Suprapubic skin (tissue), 4 donors: ENCODE measurements around the gene MAP2. TPM values are rescaled to one million over a fixed set of nuclear protein-coding genes. Genes with fewer than 3 reads are reported as not detected.

ENCODE experiments used
- DNase-seq, 2 donors: peaks; one replicate each; pipeline ENCODE4 v3.0.0-alpha.2; 2019; ENCODE audit warnings: low spot score in 2 of 2
- H3K27ac ChIP-seq: fragments of 200-600 bp; sonication (generic); one replicate; pipeline ENCODE4 v1.5.1; 2019
- H3K27me3 ChIP-seq: fragments of 200-600 bp; sonication (generic); one replicate; pipeline ENCODE4 v1.5.1; 2019
- H3K36me3 ChIP-seq: fragments of 200-600 bp; sonication (generic); one replicate; pipeline ENCODE4 v1.5.1; 2019
- H3K4me1 ChIP-seq: fragments of 200-600 bp; sonication (generic); one replicate; pipeline ENCODE4 v1.5.1; 2019
- H3K4me3 ChIP-seq: fragments of 200-600 bp; sonication (generic); one replicate; pipeline ENCODE4 v1.5.1; 2019; ENCODE audit warnings: mild to moderate bottlenecking
- H3K9me3 ChIP-seq: fragments of 200-600 bp; sonication (generic); one replicate; pipeline ENCODE4 v1.5.1; 2019
- EP300 ChIP-seq: sonication (generic); formaldehyde crosslinking; IDR thresholded peaks from one replicate; pipeline ENCODE4 v1.6.1; 2017; ENCODE audit warnings: antibody characterized with exemption
- POLR2A ChIP-seq, 2 donors: fragments of 450-650 bp; IDR thresholded peaks; one replicate each; pipeline ENCODE4 v1.6.1; 2017; ENCODE audit warnings: antibody characterized with exemption in 2 of 2, mild to moderate bottlenecking in 2 of 2, moderate library complexity in 2 of 2
- POLR2AphosphoS5 ChIP-seq, 3 donors: sonication (generic); formaldehyde crosslinking; IDR thresholded peaks; one replicate each; pipeline ENCODE4 v1.6.1; 2017; ENCODE audit warnings: antibody characterized with exemption in 3 of 3
- WGBS: methylation state at CpG from one replicate; pipeline ENCODE4 v1.1.5; 2018; 5-methylcytosine and 5-hydroxymethylcytosine counted together
- total RNA-seq, 4 donors: library from RNA; depleted of rRNA; stranded (reverse); fragments of >200 nt; gene quantifications; one replicate each; pipeline ENCODE4 v1.1.0, GENCODE V29; 2016
- TF ChIP-seq, protein P1 (sequence below), 2 donors: fragments of 200-600 bp in 1 of 2; fragments of 450-650 bp in 1 of 2; sonication (generic) in 1 of 2; IDR thresholded peaks; one replicate each; pipeline ENCODE4 v1.5.1; 2016 to 2019; ENCODE audit warnings: antibody characterized with exemption in 2 of 2, mild to moderate bottlenecking in 1 of 2, moderate library complexity in 1 of 2

MAP2 gene
- total RNA-seq, 4 donors from 2014 or later = 42.0 to 54.5 (median 47.1) TPM

- Histone ChIP-seq H3K36me3 (no peaks in the 10 kb centered on the region), H3K27ac (no peak overlapping the region), H3K27me3 (no peaks in the 10 kb centered on the region), H3K4me1 (no peaks in the 10 kb centered on the region), H3K4me3 (no peak overlapping the region), H3K9me3 (no peaks in the 10 kb centered on the region)
- WGBS = 36% methylated on average over 1 of the region's 1 CpG
- no peak for DNase-seq
- TF ChIP-seq POLR2AphosphoS5 (IDR thresholded peaks at IDR 0.05) = no peak
- no peak for TF ChIP-seq POLR2A (IDR thresholded peaks at IDR 0.05)
- TF ChIP-seq EP300 = no peak
- TF ChIP-seq, protein P1, sequence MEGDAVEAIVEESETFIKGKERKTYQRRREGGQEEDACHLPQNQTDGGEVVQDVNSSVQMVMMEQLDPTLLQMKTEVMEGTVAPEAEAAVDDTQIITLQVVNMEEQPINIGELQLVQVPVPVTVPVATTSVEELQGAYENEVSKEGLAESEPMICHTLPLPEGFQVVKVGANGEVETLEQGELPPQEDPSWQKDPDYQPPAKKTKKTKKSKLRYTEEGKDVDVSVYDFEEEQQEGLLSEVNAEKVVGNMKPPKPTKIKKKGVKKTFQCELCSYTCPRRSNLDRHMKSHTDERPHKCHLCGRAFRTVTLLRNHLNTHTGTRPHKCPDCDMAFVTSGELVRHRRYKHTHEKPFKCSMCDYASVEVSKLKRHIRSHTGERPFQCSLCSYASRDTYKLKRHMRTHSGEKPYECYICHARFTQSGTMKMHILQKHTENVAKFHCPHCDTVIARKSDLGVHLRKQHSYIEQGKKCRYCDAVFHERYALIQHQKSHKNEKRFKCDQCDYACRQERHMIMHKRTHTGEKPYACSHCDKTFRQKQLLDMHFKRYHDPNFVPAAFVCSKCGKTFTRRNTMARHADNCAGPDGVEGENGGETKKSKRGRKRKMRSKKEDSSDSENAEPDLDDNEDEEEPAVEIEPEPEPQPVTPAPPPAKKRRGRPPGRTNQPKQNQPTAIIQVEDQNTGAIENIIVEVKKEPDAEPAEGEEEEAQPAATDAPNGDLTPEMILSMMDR (IDR thresholded peaks at IDR 0.05) = no peak
Observed at GRCh38 chr2:209413311-209414014, 10.4 kb upstream of the MAP2 start.

- H3K9me3 ChIP-seq = no peaks in the 10 kb centered on the region
- TF ChIP-seq, protein P1 (IDR thresholded peaks at IDR 0.05) = no peak
- TF ChIP-seq EP300 = no peak
- TF ChIP-seq POLR2AphosphoS5 (IDR thresholded peaks at IDR 0.05) = no peak
- TF ChIP-seq POLR2A (IDR thresholded peaks at IDR 0.05) = no peak
- no peaks in the 10 kb centered on the region for H3K4me1 ChIP-seq
- H3K36me3 ChIP-seq = no peaks in the 10 kb centered on the region
- H3K27me3 ChIP-seq = no peaks in the 10 kb centered on the region
- H3K4me3 ChIP-seq = no peak overlapping the region
- H3K27ac ChIP-seq = no peak overlapping the region
- no peak for DNase-seq
Observed at GRCh38 chr2:209416913-209417312, 6.9 kb upstream of the MAP2 start.

GRCh38 chr2:209422191-209422754 is 1.6 kb upstream of the MAP2 start:
- Histone ChIP-seq H3K4me3 (no peak overlapping the region), H3K27me3 (no peaks in the 10 kb centered on the region), H3K4me1 (peaks cover 28% of the 10 kb centered on the region), H3K36me3 (no peaks in the 10 kb centered on the region), H3K9me3 (no peaks in the 10 kb centered on the region), H3K27ac (peak overlapping the region; percentile 85)
- WGBS = 63% methylated on average over 6 of the region's 6 CpGs
- TF ChIP-seq POLR2A (IDR thresholded peaks at IDR 0.05) = no peak
- TF ChIP-seq, protein P1 (IDR thresholded peaks at IDR 0.05) = no peak
- no peak for TF ChIP-seq EP300
- no peak for TF ChIP-seq POLR2AphosphoS5 (IDR thresholded peaks at IDR 0.05)
- DNase-seq = no peak

DNA sequence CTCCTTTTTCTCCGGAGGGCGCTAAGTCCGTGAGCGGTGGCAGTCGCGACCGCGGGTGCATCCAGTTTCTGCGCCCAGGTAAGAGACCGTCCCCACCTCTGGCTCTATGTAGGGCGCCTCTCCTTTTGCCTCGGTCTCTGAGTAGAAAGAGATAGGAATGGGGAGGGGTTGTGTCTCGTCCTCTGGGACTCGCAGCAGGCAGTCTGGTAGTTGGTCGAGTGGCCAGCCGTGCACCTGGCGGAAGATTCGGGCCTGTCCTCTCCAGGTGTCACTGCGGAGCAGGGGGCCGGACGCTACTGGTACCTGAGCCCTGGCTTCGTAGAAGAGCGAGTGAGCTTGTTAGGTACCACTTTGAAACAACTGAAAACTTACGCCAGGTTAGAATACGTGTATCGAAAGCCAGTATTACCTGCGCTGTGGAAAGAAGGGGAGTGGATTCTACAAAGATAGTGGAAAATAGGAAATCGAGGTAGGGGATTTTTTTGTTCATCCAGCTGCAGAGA is 403 bp downstream of the MAP2 start:
- no peaks in the 10 kb centered on the region for H3K9me3 ChIP-seq
- H3K36me3 ChIP-seq = no peaks in the 10 kb centered on the region
- WGBS = under 1% methylated on average over 28 of the region's 28 CpGs
- peak overlapping the region; percentile 73 for H3K4me3 ChIP-seq
- H3K4me1 ChIP-seq = peaks cover 28% of the 10 kb centered on the region
- H3K27ac ChIP-seq = peak overlapping the region; percentile 85
- no peak for TF ChIP-seq POLR2AphosphoS5 (IDR thresholded peaks at IDR 0.05)
- TF ChIP-seq POLR2A (IDR thresholded peaks at IDR 0.05) = no peak
- no peak for TF ChIP-seq EP300
- TF ChIP-seq, protein P1 (IDR thresholded peaks at IDR 0.05) = no peak
- no peaks in the 10 kb centered on the region for H3K27me3 ChIP-seq
- DNase-seq = peak; percentile 61 to 74

GRCh38 chr2:209424781-209425470 is 1.1 kb downstream of the MAP2 start:
- no peak for DNase-seq
- Histone ChIP-seq H3K27ac (peak overlapping the region; percentile 85), H3K27me3 (no peaks in the 10 kb centered on the region), H3K9me3 (no peaks in the 10 kb centered on the region), H3K4me1 (peaks cover 28% of the 10 kb centered on the region), H3K36me3 (no peaks in the 10 kb centered on the region), H3K4me3 (peak overlapping the region; percentile 73)
- 8% methylated on average over 10 of the region's 10 CpGs for WGBS
- no peak for TF ChIP-seq POLR2AphosphoS5 (IDR thresholded peaks at IDR 0.05)
- no peak for TF ChIP-seq POLR2A (IDR thresholded peaks at IDR 0.05)
- no peak for TF ChIP-seq EP300
- TF ChIP-seq, protein P1 (IDR thresholded peaks at IDR 0.05) = no peak
